Mesenchymal stem cell (in vitro differentiated cells and primary cell): Measurements from ENCODE around the gene OGFOD3.

Experiments
- DNase-seq: peaks from one replicate; pipeline ENCODE4 v3.0.0-alpha.2; 2013
- H2AFZ ChIP-seq: one replicate; pipeline ENCODE4 v1.6.1; 2013; ENCODE audit warnings: low read depth, mild to moderate bottlenecking, control low read depth, inconsistent platforms, low read length, moderate library complexity
- H2AK5ac ChIP-seq: 2 replicates; pipeline ENCODE4 v1.6.1; 2013; ENCODE audit warnings: low read length, moderate library complexity, mild to moderate bottlenecking, inconsistent platforms; ENCODE audit not compliant: severe bottlenecking
- H2BK120ac ChIP-seq: one replicate; pipeline ENCODE4 v1.6.1; 2013; ENCODE audit warnings: low read depth, mild to moderate bottlenecking, inconsistent platforms, low read length, moderate library complexity
- H2BK12ac ChIP-seq, 2 experiments: one replicate each; pipeline ENCODE4 v1.6.1; 2013; ENCODE audit warnings: inconsistent platforms in 2 of 2, low read length in 2 of 2, mild to moderate bottlenecking in 2 of 2, moderate library complexity in 2 of 2, control low read depth in 1 of 2
- H2BK15ac ChIP-seq: one replicate; pipeline ENCODE4 v1.6.1; 2013; ENCODE audit warnings: mild to moderate bottlenecking, low read depth, inconsistent platforms; ENCODE audit not compliant: poor library complexity, severe bottlenecking
- H2BK5ac ChIP-seq: 2 replicates; pipeline ENCODE4 v1.6.1; 2013; ENCODE audit warnings: low read depth, mild to moderate bottlenecking, low read length, control low read depth, inconsistent platforms; ENCODE audit not compliant: poor library complexity, severe bottlenecking
- H3K14ac ChIP-seq, 2 experiments: one replicate each; pipeline ENCODE4 v1.6.1; 2013; ENCODE audit warnings: inconsistent platforms in 2 of 2, low read length in 2 of 2, control low read depth in 1 of 2, mild to moderate bottlenecking in 1 of 2, moderate library complexity in 1 of 2
- H3K18ac ChIP-seq, 2 experiments: one replicate each; pipeline ENCODE4 v1.6.1; 2013; ENCODE audit warnings: inconsistent platforms in 2 of 2, low read length in 2 of 2, control low read depth in 1 of 2, low read depth in 1 of 2, mild to moderate bottlenecking in 1 of 2
- H3K23ac ChIP-seq, 2 experiments: one replicate each; pipeline ENCODE4 v1.6.1; 2013; ENCODE audit warnings: inconsistent platforms in 2 of 2, low read length in 2 of 2, mild to moderate bottlenecking in 2 of 2, moderate library complexity in 2 of 2, control low read depth in 1 of 2
- H3K27ac ChIP-seq: 2 replicates; pipeline ENCODE4 v1.5.1; 2013; ENCODE audit warnings: mild to moderate bottlenecking, moderate library complexity, low read length, control low read depth, inconsistent platforms; ENCODE audit not compliant: poor library complexity, severe bottlenecking
- H3K27me3 ChIP-seq, 2 experiments: 2 replicates each; pipeline versions ENCODE4 v1.6.1 to v1.7.0; 2013; ENCODE audit warnings: low read length in 2 of 2, mild to moderate bottlenecking in 2 of 2, moderate library complexity in 2 of 2, control low read depth in 1 of 2, inconsistent platforms in 1 of 2; ENCODE audit not compliant: control insufficient read depth in 1 of 2, insufficient read depth in 1 of 2
- H3K36me3 ChIP-seq, 2 experiments: 2 replicates each; pipeline versions ENCODE4 v1.6.1 to v1.7.0; 2013; ENCODE audit warnings: low read length in 2 of 2, control low read depth in 1 of 2, inconsistent platforms in 1 of 2, low read depth in 1 of 2, mild to moderate bottlenecking in 1 of 2; ENCODE audit not compliant: insufficient read depth in 2 of 2, control insufficient read depth in 1 of 2
- H3K4ac ChIP-seq, 2 experiments: one replicate each; pipeline ENCODE4 v1.6.1; 2013; ENCODE audit warnings: inconsistent platforms in 2 of 2, low read length in 2 of 2, mild to moderate bottlenecking in 2 of 2, moderate library complexity in 2 of 2, control low read depth in 1 of 2, low read depth in 1 of 2
- H3K4me1 ChIP-seq: 2 replicates; pipeline ENCODE4 v1.6.1; 2013; ENCODE audit warnings: low read depth, low read length, control low read depth; ENCODE audit not compliant: control insufficient read depth, insufficient read depth
- H3K4me2 ChIP-seq: 2 replicates; pipeline ENCODE4 v1.6.1; 2013; ENCODE audit warnings: low read length, mild to moderate bottlenecking, inconsistent platforms; ENCODE audit not compliant: poor library complexity, severe bottlenecking
- H3K4me3 ChIP-seq, 2 experiments: 2 replicates each; pipeline versions ENCODE4 v1.5.1 to v1.7.0; 2013; ENCODE audit warnings: low read length in 2 of 2, mild to moderate bottlenecking in 2 of 2, control low read depth in 1 of 2, low read depth in 1 of 2; ENCODE audit not compliant: insufficient read depth in 1 of 2
- H3K79me1 ChIP-seq: replicated peaks from 2 replicates; pipeline ENCODE4 v1.6.1; 2013; ENCODE audit warnings: mild to moderate bottlenecking, control low read depth, low read length, inconsistent platforms; ENCODE audit not compliant: poor library complexity, severe bottlenecking
- H3K9ac ChIP-seq: 2 replicates; pipeline ENCODE4 v1.7.0; 2013; ENCODE audit warnings: mild to moderate bottlenecking, low read length, moderate library complexity
- H3K9me3 ChIP-seq: 2 replicates; pipeline ENCODE4 v1.7.0; 2013; ENCODE audit warnings: mild to moderate bottlenecking, low read length; ENCODE audit not compliant: control insufficient read depth
- H4K8ac ChIP-seq: one replicate; pipeline ENCODE4 v1.6.1; 2013; ENCODE audit warnings: inconsistent platforms, mild to moderate bottlenecking, low read length, moderate library complexity
- H4K91ac ChIP-seq: one replicate; pipeline ENCODE4 v1.6.1; 2013; ENCODE audit warnings: mild to moderate bottlenecking, low read length, inconsistent platforms
- WGBS: methylation state at CpG from one replicate; pipeline ENCODE4 v1.1.7; 2013; ENCODE audit warnings: mixed read lengths; 5-methylcytosine and 5-hydroxymethylcytosine counted together

Gene OGFOD3

DNA sequence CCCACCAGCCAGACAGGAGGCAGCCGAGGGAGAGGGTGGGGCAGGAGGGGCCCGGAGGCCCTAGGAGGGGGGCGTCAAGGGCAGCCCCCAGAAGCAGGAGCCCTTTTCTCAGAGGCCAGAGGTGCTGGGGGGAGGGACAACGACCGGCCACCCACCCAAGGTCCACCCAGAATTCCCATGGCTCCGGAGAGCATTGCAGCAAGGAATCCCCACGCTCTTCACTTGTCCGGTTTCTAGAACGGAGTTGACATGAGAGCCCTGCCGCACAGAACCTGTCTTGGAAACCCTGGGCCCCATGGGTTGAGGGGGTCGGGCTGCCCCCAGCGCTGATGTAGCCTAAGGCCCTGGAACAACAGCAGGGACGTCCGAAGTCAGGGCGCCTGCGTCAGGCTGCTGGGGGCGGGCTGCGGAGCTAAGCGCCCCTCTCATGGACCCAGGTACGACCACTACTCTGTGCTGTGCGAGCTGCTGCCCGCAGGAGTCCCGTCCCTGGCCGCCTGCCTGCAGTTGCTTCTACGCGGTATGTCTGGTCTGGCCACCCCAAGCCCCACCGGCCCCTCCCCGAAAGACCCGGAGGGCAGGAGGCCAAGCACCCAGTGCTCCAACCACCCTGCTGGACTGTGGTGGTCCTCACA is 20.9 kb upstream of the OGFOD3 start:
- no peak overlapping the region for H3K4ac ChIP-seq
- H2BK12ac ChIP-seq = no peak overlapping the region
- H3K27ac ChIP-seq = no peak overlapping the region
- no peak overlapping the region for H3K23ac ChIP-seq
- no peak overlapping the region for H2BK5ac ChIP-seq
- no peak overlapping the region for H4K8ac ChIP-seq
- no peak overlapping the region for H3K14ac ChIP-seq
- no peak overlapping the region for H2AFZ ChIP-seq
- H3K79me1 ChIP-seq = no peaks in the 10 kb centered on the region
- H3K9me3 ChIP-seq = no peaks in the 10 kb centered on the region
- H2BK120ac ChIP-seq = no peak overlapping the region
- no peak overlapping the region for H3K9ac ChIP-seq
- WGBS = 90% methylated on average over 29 of the region's 29 CpGs
- no peak for DNase-seq
- no peak overlapping the region for H4K91ac ChIP-seq
- peak overlapping the region in 1 of 2 experiments; percentile 2 for H3K4me3 ChIP-seq
- peaks cover 30 to 76% of the 10 kb centered on the region in 2 experiments for H3K36me3 ChIP-seq
- H3K4me1 ChIP-seq = peaks cover 26% of the 10 kb centered on the region
- H3K27me3 ChIP-seq = no peaks in the 10 kb centered on the region
- no peak overlapping the region for H2BK15ac ChIP-seq
- H2AK5ac ChIP-seq = no peak overlapping the region
- no peak overlapping the region for H3K18ac ChIP-seq
- no peak overlapping the region for H3K4me2 ChIP-seq

DNA sequence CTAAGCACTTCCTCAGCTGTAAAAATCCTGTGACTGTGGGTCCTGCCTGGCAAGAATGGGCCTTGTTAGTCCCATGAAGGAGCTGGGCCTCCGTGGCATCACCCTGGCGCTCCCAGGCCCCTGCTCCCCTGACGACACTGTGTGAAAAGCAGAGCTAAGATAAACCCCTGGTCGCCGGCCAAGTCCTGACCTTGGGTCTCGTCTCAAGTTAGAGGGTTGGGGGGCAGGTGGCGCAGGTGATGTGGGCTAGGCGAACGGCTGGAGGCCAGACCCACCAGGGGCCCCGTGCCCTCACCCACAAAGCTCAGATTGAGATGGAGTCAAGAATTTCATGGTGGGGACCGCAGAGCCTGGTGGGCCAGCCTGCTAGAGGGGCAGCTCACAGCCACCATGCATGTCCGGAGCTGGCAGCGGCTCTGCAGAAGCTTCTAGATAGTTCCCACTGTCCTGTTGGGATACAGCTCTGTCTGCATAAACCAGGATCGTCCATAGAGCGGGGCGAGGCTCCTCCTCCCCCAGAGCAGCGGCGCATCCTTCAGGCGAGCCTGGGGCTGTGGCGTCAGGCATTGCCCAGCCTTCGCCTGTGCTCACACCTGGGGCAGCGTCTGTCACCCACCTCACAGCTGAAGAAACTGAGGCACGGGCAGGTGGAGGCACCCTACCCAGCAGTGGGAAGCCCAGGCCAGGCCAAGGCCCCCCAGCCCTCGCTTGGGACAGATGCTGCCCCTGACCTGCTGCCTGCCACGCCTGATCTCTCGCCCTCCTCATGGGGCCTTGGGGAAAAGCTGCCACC is 20.2 kb upstream of the OGFOD3 start:
- Histone ChIP-seq H3K9me3 (no peaks in the 10 kb centered on the region), H3K14ac (no peak overlapping the region), H2BK5ac (no peak overlapping the region), H3K36me3 (peaks cover 26 to 75% of the 10 kb centered on the region in 2 experiments), H3K27me3 (no peaks in the 10 kb centered on the region), H2BK12ac (no peak overlapping the region), H2AK5ac (no peak overlapping the region), H3K4me1 (peaks cover 28% of the 10 kb centered on the region), H3K4me2 (no peak overlapping the region), H2BK15ac (no peak overlapping the region), H4K8ac (no peak overlapping the region), H2BK120ac (no peak overlapping the region), H3K27ac (no peak overlapping the region), H4K91ac (no peak overlapping the region), H3K4me3 (peak overlapping the region in 1 of 2 experiments; percentile 2), H3K79me1 (no peaks in the 10 kb centered on the region), H3K23ac (no peak overlapping the region), H3K9ac (no peak overlapping the region), H3K4ac (no peak overlapping the region), H3K18ac (no peak overlapping the region), H2AFZ (no peak overlapping the region)
- 90% methylated on average over 26 of the region's 26 CpGs for WGBS
- no peak for DNase-seq

DNA sequence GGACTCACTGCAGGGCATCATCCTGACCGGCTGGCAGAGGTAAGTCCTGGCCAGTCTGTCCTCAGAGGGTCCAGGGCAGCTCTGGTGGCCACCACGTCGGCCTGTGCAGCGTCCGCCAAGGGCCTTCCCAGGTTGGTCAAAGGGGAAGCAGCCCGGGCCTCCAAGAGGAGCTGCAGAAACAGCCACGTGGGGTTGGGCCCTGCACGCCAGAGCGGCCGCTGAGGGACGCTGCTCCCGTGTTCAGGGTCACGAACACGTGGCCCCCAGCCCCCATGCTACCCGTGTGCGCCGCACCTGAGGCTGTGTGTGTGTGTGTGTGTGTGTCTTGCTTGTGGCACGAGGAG is 18.9 kb upstream of the OGFOD3 start:
- H3K18ac ChIP-seq = no peak overlapping the region
- H3K4me3 ChIP-seq = no peak overlapping the region
- H3K9ac ChIP-seq = no peak overlapping the region
- H3K4me2 ChIP-seq = no peak overlapping the region
- H3K27me3 ChIP-seq = no peaks in the 10 kb centered on the region
- H3K4ac ChIP-seq = no peak overlapping the region
- no peak overlapping the region for H2AK5ac ChIP-seq
- H3K4me1 ChIP-seq = peaks cover 28% of the 10 kb centered on the region
- H2BK12ac ChIP-seq = no peak overlapping the region
- H2AFZ ChIP-seq = no peak overlapping the region
- no peak for DNase-seq
- no peak overlapping the region for H2BK15ac ChIP-seq
- H4K91ac ChIP-seq = no peak overlapping the region
- no peak overlapping the region for H4K8ac ChIP-seq
- no peak overlapping the region for H3K27ac ChIP-seq
- H3K14ac ChIP-seq = no peak overlapping the region
- no peak overlapping the region for H2BK5ac ChIP-seq
- H3K23ac ChIP-seq = no peak overlapping the region
- no peak overlapping the region for H2BK120ac ChIP-seq
- H3K9me3 ChIP-seq = no peaks in the 10 kb centered on the region
- 95% methylated on average over 18 of the region's 18 CpGs for WGBS
- peaks cover 15 to 64% of the 10 kb centered on the region in 2 experiments for H3K36me3 ChIP-seq
- H3K79me1 ChIP-seq = no peaks in the 10 kb centered on the region

DNA sequence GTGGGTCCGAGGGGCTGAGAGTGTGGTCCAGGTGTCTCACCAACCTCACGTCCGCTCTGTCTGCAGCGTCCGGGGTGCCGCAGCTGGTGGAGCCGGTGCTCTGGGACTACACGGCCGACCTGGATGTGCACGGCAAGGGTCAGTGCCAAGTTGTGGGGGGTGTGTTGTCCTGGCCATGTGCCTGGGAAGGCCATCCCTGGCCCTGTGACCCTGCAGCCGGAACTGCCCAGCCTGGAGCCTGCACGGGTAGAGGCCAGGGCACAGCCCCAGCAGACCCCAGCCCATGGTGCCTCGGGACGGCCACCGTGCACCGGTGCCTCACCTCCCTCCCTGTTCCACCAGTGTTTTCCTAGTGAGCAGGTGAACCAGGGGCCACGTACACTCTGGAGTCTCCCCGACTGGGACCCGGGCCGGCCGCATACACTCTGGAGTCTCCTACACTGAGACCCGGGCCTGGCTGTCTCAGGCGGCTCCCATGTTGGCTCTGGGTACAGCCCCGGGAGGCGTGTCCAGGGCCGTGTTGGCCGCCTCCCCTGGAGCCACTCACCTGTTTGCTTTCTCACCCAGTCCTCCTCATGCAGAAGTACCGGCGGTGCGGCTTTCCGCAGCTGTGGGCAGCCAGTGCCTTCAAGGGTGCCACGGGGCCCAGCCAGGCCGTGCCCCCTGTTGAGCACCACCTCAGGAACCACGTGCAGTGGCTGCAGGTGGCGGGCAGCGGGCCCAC is 18.4 kb upstream of the OGFOD3 start:
- Histone ChIP-seq H3K36me3 (peaks cover 10 to 58% of the 10 kb centered on the region in 2 experiments), H3K4me3 (no peak overlapping the region), H3K4me2 (no peak overlapping the region), H3K4ac (no peak overlapping the region), H2AFZ (no peak overlapping the region), H3K9me3 (no peaks in the 10 kb centered on the region), H2BK12ac (no peak overlapping the region), H3K9ac (no peak overlapping the region), H3K27ac (no peak overlapping the region), H3K18ac (no peak overlapping the region), H4K8ac (no peak overlapping the region), H2AK5ac (no peak overlapping the region), H4K91ac (no peak overlapping the region), H3K79me1 (no peaks in the 10 kb centered on the region), H2BK120ac (no peak overlapping the region), H3K4me1 (peaks cover 28% of the 10 kb centered on the region), H3K14ac (no peak overlapping the region), H3K23ac (no peak overlapping the region), H2BK5ac (no peak overlapping the region), H2BK15ac (no peak overlapping the region), H3K27me3 (no peaks in the 10 kb centered on the region)
- 92% methylated on average over 36 of the region's 36 CpGs for WGBS
- no peak for DNase-seq
